ENCODE measurements around the gene ERGIC1. TPM values are rescaled to one million over a fixed set of nuclear protein-coding genes. Genes with fewer than 3 reads are reported as not detected.
A peak's percentile ranks its signal among the peaks of the same experiment; 100 is the strongest.

ERGIC1 gene
- total and polyA plus RNA-seq, 2 experiments from 2014 or later, result 25.2 to 92.2 TPM

- TF ChIP-seq ZNF462 (CRISPR knock-in tag; IDR thresholded peaks at IDR 0.05), result no peak
Observed at GRCh38 chr5:172854971-172855370, 20.9 kb downstream of the ERGIC1 start (continued).

- Histone ChIP-seq H4K20me1 (replicated peaks; ENCODE audit: insufficient read depth) (peaks cover 22% of the 10 kb centered on the region), H3K79me2 (replicated peaks; ENCODE audit: insufficient read depth) (peaks cover 92% of the 10 kb centered on the region), H3F3A (replicated peaks; ENCODE audit: low read depth) (no peaks in the 10 kb centered on the region), H3K4me2 (no peak overlapping the region), H3K27ac (ENCODE audit: low read depth) (no peak overlapping the region), H2AFZ (no peak overlapping the region), H3K27me3 (ENCODE audit: insufficient read depth) (no peaks in the 10 kb centered on the region), H3K4me1 (ENCODE audit: insufficient read depth) (0 out of 2 replicates have a peak, but pooled peaks cover 4% of the 10 kb centered on the region), H3K36me3 (ENCODE audit: insufficient read depth) (no peaks in the 10 kb centered on the region; the same call in 1 of the 2 replicates), H3K9me2 (ENCODE audit: insufficient read depth) (no peaks in the 10 kb centered on the region), H3K4me3 (no peak overlapping the region)
- ATAC-seq (no peak), DNase-seq (ENCODE audit: low spot score) (no peak)
- peak overlapping the region; percentile 66; the same call in 1 of the 2 replicates for H3K27ac Mint-ChIP-seq
- peaks cover 12% of the 10 kb centered on the region for H3K36me3 Mint-ChIP-seq (ENCODE audit: low read depth)
- peaks cover 12% of the 10 kb centered on the region for H3K27me3 Mint-ChIP-seq (ENCODE audit: insufficient read depth, low read depth, poor library complexity)
- H3K4me3 Mint-ChIP-seq, result no peak overlapping the region
- H3K9me3 Mint-ChIP-seq, result no peaks in the 10 kb centered on the region
- peaks cover 41% of the 10 kb centered on the region for H3K4me1 Mint-ChIP-seq
- TF ChIP-seq ETS1 (IDR thresholded peaks at IDR 0.05), result no peak
- TF ChIP-seq ZNF114 (CRISPR knock-in tag; IDR thresholded peaks at IDR 0.05), result no peak
- TF ChIP-seq ZNF462 (CRISPR knock-in tag; IDR thresholded peaks at IDR 0.05), result no peak
- TF ChIP-seq POLR2AphosphoS5 (IDR thresholded peaks at IDR 0.05; ENCODE audit: low read depth), result no peak
- no peak for TF ChIP-seq STAT1 (IDR thresholded peaks at IDR 0.05; ENCODE audit: unreplicated experiment)
- no peak for TF ChIP-seq NANOG (IDR thresholded peaks at IDR 0.05; ENCODE audit: borderline replicate concordance)
- TF ChIP-seq EZH2phosphoT487 (IDR thresholded peaks at IDR 0.05; ENCODE audit: unreplicated experiment), result no peak
Observed at GRCh38 chr5:172855597-172856292, 21.7 kb downstream of the ERGIC1 start.
